Body of pancreas (tissue), 4 donors: ENCODE results near the gene CLCF1. TPM values are rescaled to one million over a fixed set of nuclear protein-coding genes. Genes with fewer than 3 reads are reported as not detected.

Experiments used
- ATAC-seq: fragments of 150-250 bp; one replicate; pipeline ENCODE4 v1.9.1; 2016
- DNase-seq, 4 donors: peaks; one replicate each; pipeline ENCODE4 v3.0.0-alpha.2; 2019
- H3K27ac ChIP-seq, 4 donors: fragments of 200-600 bp; sonication (generic); 1 replicate in 3 of 4; 2 replicates in 1 of 4; pipeline versions ENCODE4 v1.5.1 to v1.6.1; 2016 to 2019; ENCODE audit warnings: mild to moderate bottlenecking in 1 of 4, mixed read lengths in 1 of 4, moderate library complexity in 1 of 4
- H3K27me3 ChIP-seq, 2 donors: fragments of 200-600 bp; sonication (generic); one replicate each; pipeline ENCODE4 v1.6.0; 2016; ENCODE audit warnings: mild to moderate bottlenecking in 1 of 2
- H3K36me3 ChIP-seq, 2 donors: fragments of 200-600 bp; sonication (generic); replicated peaks in 1 of 2; 2 replicates each; pipeline ENCODE4 v1.5.1; 2016; ENCODE audit warnings: low read depth in 2 of 2; ENCODE audit not compliant: insufficient read depth in 1 of 2
- H3K4me1 ChIP-seq: fragments of 200-600 bp; sonication (generic); one replicate; pipeline ENCODE4 v1.6.0; 2016
- H3K4me3 ChIP-seq, 2 donors: fragments of 200-600 bp; sonication (generic); 1 replicate in 1 of 2; 2 replicates in 1 of 2; pipeline ENCODE4 v1.5.1; 2016 to 2019
- H3K9me3 ChIP-seq, 3 donors: fragments of 200-600 bp; sonication (generic); 1 replicate in 2 of 3; 2 replicates in 1 of 3; pipeline ENCODE4 v1.5.1; 2016
- CTCF ChIP-seq, 7 experiments: fragments of 450-650 bp in 4 of 7; fragments of 200-600 bp in 3 of 7; sonication (generic) in 3 of 7; IDR thresholded peaks; one replicate each; pipeline ENCODE4 v1.5.1; 2016 to 2019; ENCODE audit warnings: antibody characterized with exemption in 7 of 7
- POLR2A ChIP-seq, 3 donors: fragments of 450-650 bp; IDR thresholded peaks; one replicate each; pipeline ENCODE4 v1.6.1; 2016; ENCODE audit warnings: antibody characterized with exemption in 3 of 3, mild to moderate bottlenecking in 2 of 3
- WGBS, 2 donors: methylation state at CpG; one replicate each; pipeline ENCODE4 v1.1.5; 2017; 5-methylcytosine and 5-hydroxymethylcytosine counted together
- intact Hi-C: fragments of 100-400 bp; cut with DNase I; formaldehyde crosslinking; loops from one replicate; pipeline ENCODE4 v1.15.1; 2023
- total RNA-seq, 2 donors: library from RNA; depleted of rRNA; stranded (reverse); fragments of >200 nt; gene quantifications; one replicate each; pipeline ENCODE4 v1.1.0, GENCODE V29; 2016

The CLCF1 gene
- total RNA-seq, 2 donors from 2014 or later = 2.3 to 14.5 TPM

GRCh38 chr11:67395555-67396258 is 22.3 kb upstream of the CLCF1 start:
- 92 to 93% methylated on average over 9 to 18 of the region's 19 CpGs for WGBS, 2 donors
- H3K4me3 ChIP-seq = no peak overlapping the region
- no peak for DNase-seq
- no peak for ATAC-seq
- H3K4me1 ChIP-seq = peaks cover 36% of the 10 kb centered on the region
- H3K9me3 ChIP-seq = no peaks in the 10 kb centered on the region
- peaks cover 8 to 13% of the 10 kb centered on the region in 2 donors for H3K36me3 ChIP-seq
- intact Hi-C loops = no loop called here
- no peak for TF ChIP-seq CTCF (IDR thresholded peaks at IDR 0.05)
- TF ChIP-seq POLR2A (IDR thresholded peaks at IDR 0.05) = no peak
- no peak overlapping the region for H3K27ac ChIP-seq
- no peaks in the 10 kb centered on the region for H3K27me3 ChIP-seq

GRCh38 chr11:67393990-67394389 is 20.6 kb upstream of the CLCF1 start:
- Histone ChIP-seq H3K9me3 (no peaks in the 10 kb centered on the region), H3K27me3 (no peaks in the 10 kb centered on the region), H3K4me3 (no peak overlapping the region), H3K4me1 (peaks cover 23% of the 10 kb centered on the region), H3K27ac (no peak overlapping the region), H3K36me3 (peaks cover 8 to 9% of the 10 kb centered on the region in 2 donors)
- 37 to 54% methylated on average over 5 of the region's 5 CpGs for WGBS, 2 donors
- ATAC-seq (no peak), DNase-seq (no peak)
- intact Hi-C loops = no loop called here
- TF ChIP-seq POLR2A (IDR thresholded peaks at IDR 0.05) (no peak), CTCF (IDR thresholded peaks at IDR 0.05) (no peak)

GRCh38 chr11:67393437-67393836 is 20.0 kb upstream of the CLCF1 start:
- Histone ChIP-seq H3K4me3 (no peak overlapping the region), H3K27ac (no peak overlapping the region), H3K36me3 (peaks cover 8% of the 10 kb centered on the region in 2 donors), H3K9me3 (no peaks in the 10 kb centered on the region), H3K4me1 (peaks cover 23% of the 10 kb centered on the region), H3K27me3 (no peaks in the 10 kb centered on the region)
- TF ChIP-seq POLR2A (IDR thresholded peaks at IDR 0.05) = no peak
- TF ChIP-seq CTCF (IDR thresholded peaks at IDR 0.05) = no peak
- no peak for ATAC-seq
- 89 to 90% methylated on average over 5 to 18 of the region's 18 CpGs for WGBS, 2 donors
- intact Hi-C loops = no loop called here
- DNase-seq = no peak

- ATAC-seq (peak; percentile 23), DNase-seq (peak in 2 of 4 donors; percentile 22 to 37)
- Histone ChIP-seq H3K4me3 (peak overlapping the region; percentile 93 to 94), H3K27ac (peak overlapping the region; percentile 72 to 89 (median 82)), H3K36me3 (no peaks in the 10 kb centered on the region), H3K27me3 (no peaks in the 10 kb centered on the region), H3K4me1 (peaks cover 23% of the 10 kb centered on the region), H3K9me3 (no peaks in the 10 kb centered on the region)
- TF ChIP-seq CTCF (IDR thresholded peaks at IDR 0.05) (no peak), POLR2A (IDR thresholded peaks at IDR 0.05) (no peak)
- 3 to 10% methylated on average over 20 to 31 of the region's 31 CpGs for WGBS, 2 donors
- intact Hi-C loops = no loop called here
Observed at GRCh38 chr11:67392183-67392715, 18.9 kb upstream of the CLCF1 start.
